ENCODE results near the gene PLD2. TPM values are rescaled to one million over a fixed set of nuclear protein-coding genes. Genes with fewer than 3 reads are reported as not detected.
A peak's percentile ranks its signal among the peaks of the same experiment; 100 is the strongest.

PLD2 gene
- total RNA-seq, 6 experiments from 2014 or later, result 8.2 to 27.3 (median 10.8) TPM

DNA sequence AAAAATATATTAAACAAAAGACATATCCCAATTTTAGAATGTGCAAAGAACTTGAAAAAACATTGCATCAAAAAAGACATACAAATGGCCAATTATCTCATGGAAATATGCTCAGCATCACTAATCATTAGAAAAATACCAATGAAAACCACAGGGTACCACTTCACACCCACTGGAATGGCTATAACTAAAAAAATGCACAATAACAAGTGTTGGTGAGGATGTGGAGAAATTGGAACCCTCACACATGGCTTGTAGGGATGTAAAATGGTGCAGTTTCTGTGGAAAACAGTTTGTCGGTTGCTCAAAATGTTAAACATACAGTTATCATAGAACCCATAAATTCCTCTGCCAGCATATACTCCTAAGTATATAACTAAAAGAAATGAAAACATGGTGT is 11.8 kb upstream of the PLD2 start:
- TF ChIP-seq POLR2A (IDR thresholded peaks at IDR 0.05), result no peak
- TF ChIP-seq, protein P1, sequence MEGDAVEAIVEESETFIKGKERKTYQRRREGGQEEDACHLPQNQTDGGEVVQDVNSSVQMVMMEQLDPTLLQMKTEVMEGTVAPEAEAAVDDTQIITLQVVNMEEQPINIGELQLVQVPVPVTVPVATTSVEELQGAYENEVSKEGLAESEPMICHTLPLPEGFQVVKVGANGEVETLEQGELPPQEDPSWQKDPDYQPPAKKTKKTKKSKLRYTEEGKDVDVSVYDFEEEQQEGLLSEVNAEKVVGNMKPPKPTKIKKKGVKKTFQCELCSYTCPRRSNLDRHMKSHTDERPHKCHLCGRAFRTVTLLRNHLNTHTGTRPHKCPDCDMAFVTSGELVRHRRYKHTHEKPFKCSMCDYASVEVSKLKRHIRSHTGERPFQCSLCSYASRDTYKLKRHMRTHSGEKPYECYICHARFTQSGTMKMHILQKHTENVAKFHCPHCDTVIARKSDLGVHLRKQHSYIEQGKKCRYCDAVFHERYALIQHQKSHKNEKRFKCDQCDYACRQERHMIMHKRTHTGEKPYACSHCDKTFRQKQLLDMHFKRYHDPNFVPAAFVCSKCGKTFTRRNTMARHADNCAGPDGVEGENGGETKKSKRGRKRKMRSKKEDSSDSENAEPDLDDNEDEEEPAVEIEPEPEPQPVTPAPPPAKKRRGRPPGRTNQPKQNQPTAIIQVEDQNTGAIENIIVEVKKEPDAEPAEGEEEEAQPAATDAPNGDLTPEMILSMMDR (IDR thresholded peaks at IDR 0.05), result no peak
- no peak for DNase-seq
- 92% methylated on average over 1 of the region's 1 CpG for WGBS (ENCODE audit: insufficient coverage, low coverage, low lambda C conversion rate, missing lambda C conversion rate)
- intact Hi-C loops (cut with DNase I), result no loop called here
- no peak for ATAC-seq
- Histone ChIP-seq H3K9me3 (no peaks in the 10 kb centered on the region), H3K36me3 (peaks cover 0 to 17% (median 0%) of the 10 kb centered on the region in 4 donors), H3K27ac (peak overlapping the region in 1 of 3 donors; percentile 74), H3K27me3 (no peaks in the 10 kb centered on the region), H3K4me3 (no peak overlapping the region), H3K4me1 (peaks cover 0 to 11% (median 0%) of the 10 kb centered on the region in 4 donors)

DNA sequence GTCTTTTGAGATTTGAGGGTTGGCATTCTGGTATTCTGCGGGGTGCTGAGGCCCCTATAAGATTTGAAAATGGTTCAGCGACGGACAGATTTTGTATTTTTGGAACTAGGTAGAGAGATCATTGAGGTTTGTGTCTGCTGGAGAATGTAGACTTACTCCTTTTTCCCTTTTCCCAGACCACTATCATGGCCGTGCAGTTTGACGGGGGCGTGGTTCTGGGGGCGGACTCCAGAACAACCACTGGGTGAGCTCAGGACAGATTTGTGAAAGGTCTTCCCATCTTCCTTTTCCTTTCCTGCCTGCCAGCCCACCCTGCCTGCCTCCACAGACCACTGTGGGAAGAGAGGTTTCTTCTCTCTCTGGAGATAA is 10.4 kb upstream of the PLD2 start:
- WGBS (ENCODE audit: insufficient coverage, low coverage, low lambda C conversion rate, missing lambda C conversion rate), result 0% methylated on average over 5 of the region's 7 CpGs
- ATAC-seq, result peak in 3 of 4 donors; percentile 20 to 47 (median 38)
- Histone ChIP-seq H3K36me3 (peaks cover 0 to 17% (median 0%) of the 10 kb centered on the region in 4 donors), H3K9me3 (no peaks in the 10 kb centered on the region), H3K4me3 (peak overlapping the region; percentile 64 to 98 (median 79)), H3K27ac (peak overlapping the region; percentile 27 to 74 (median 49)), H3K27me3 (no peaks in the 10 kb centered on the region), H3K4me1 (peaks cover 0 to 7% (median 0%) of the 10 kb centered on the region in 4 donors)
- DNase-seq, result no peak
- TF ChIP-seq, protein P1 (IDR thresholded peaks at IDR 0.05), result no peak
- TF ChIP-seq POLR2A (IDR thresholded peaks at IDR 0.05), result no peak
- intact Hi-C loops (cut with DNase I), result no loop called here

DNA sequence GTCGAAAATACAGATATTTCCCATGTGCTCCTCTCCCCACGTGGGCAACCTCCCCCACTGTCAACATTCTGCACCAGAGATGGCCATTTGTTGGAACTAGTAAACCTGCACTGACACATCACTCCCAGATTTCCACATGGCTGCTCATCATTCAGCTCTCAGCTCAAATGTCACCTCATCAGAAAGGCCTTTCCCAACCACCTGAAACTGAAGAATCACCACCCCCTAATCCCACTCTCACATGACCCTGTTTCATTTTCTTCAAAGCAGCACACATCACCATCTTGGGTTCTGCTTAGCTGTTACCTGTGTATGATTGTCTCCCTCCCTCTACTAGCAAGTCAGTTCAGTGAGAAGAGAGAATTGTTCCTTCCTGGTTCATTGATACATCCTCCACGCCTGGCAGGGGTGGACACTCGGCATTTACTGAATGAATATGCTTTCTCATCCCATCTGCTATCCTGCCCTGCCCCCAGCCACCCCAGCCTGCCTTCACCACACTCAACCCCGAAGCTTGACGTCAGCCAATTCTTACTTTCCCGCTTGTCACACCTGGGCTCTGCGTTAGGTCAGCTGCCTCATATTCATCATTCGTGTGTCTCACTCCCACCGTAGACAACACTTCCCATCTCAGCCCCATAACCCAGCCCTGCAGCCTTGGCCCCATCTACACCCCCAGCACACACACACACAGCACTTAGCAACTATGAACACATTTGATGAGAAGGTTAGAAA is 6.3 kb upstream of the PLD2 start:
- 88% methylated on average over 9 of the region's 10 CpGs for WGBS (ENCODE audit: insufficient coverage, low coverage, low lambda C conversion rate, missing lambda C conversion rate)
- Histone ChIP-seq H3K9me3 (no peaks in the 10 kb centered on the region), H3K27me3 (no peaks in the 10 kb centered on the region), H3K4me1 (peaks cover 0 to 7% (median 0%) of the 10 kb centered on the region in 4 donors), H3K4me3 (no peak overlapping the region), H3K36me3 (peaks cover 0 to 17% (median 0%) of the 10 kb centered on the region in 4 donors), H3K27ac (no peak overlapping the region)
- DNase-seq (no peak), ATAC-seq (no peak)
- intact Hi-C loops (cut with DNase I), result no loop called here
- TF ChIP-seq, protein P1 (IDR thresholded peaks at IDR 0.05), result no peak
- no peak for TF ChIP-seq POLR2A (IDR thresholded peaks at IDR 0.05)

DNA sequence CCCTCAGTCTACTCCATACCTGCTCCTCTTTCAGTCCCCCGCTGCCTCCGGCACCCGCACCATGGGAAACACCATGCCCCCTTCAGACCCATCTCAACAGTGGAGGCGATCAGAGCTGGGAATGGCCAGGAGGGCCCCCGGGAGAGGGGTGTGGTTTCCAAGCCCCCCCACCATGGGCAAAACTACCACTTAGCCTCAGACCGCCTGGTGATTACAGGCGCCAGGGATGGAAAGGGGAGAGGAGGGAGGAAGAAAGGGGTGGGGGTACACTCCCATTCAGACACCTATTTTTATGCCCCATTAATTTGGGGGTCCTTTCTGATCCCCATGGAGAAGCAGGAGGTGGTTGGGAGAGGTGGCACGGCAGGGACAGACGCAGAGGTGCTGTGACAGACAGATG is 4.7 kb upstream of the PLD2 start, which contains the start of gene C17orf114:
TSS of gene C17orf114 (minus strand) at position 101 of the 400 bp plus-strand sequence.
- Histone ChIP-seq H3K4me1 (peaks cover 0 to 4% (median 0%) of the 10 kb centered on the region in 4 donors), H3K27me3 (no peaks in the 10 kb centered on the region), H3K9me3 (no peaks in the 10 kb centered on the region), H3K36me3 (peaks cover 0 to 17% (median 0%) of the 10 kb centered on the region in 4 donors), H3K4me3 (no peak within 1 kb of the TSS), H3K27ac (no peak within 1 kb of the TSS)
- WGBS (ENCODE audit: insufficient coverage, low coverage, low lambda C conversion rate, missing lambda C conversion rate), result 77% methylated on average over 9 of the region's 9 CpGs
- TF ChIP-seq POLR2A (IDR thresholded peaks at IDR 0.05), result no peak
- TF ChIP-seq, protein P1 (IDR thresholded peaks at IDR 0.05), result no peak
- ATAC-seq (no peak), DNase-seq (no peak)
- intact Hi-C loops (cut with DNase I), result no loop called here

All from right lobe of liver (tissue), 6 donors.